ENCODE results near the gene ZNF708. TPM values are rescaled to one million over a fixed set of nuclear protein-coding genes. Genes with fewer than 3 reads are reported as not detected.
A peak's percentile ranks its signal among the peaks of the same experiment; 100 is the strongest.

ZNF708 gene
- total and polyA plus RNA-seq, 2 donors from 2014 or later, result 2.1 to 16.5 TPM

DNA sequence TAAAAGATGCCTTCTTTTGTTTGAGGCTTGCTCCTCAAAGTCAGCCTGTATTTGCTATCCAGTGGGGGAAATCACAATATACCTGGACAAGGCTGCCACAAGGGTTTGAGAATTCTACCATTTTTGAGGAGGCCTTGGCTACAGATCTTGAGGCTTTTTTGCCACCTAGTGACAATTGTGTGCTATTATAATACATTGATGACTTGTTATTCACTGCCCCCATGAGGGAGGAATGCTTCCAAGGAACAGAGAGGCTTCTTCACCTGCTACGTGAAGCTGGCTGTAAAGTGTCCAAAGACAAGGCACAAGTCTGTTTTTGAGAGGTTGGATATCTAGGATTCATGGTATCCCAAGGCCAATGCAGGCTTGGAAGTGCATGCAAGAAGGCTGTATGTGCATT lies 72.5 kb downstream of the ZNF708 start:
- H3K27ac ChIP-seq (ENCODE audit: low read depth in 2 of 2, low read length in 2 of 2), result no peak overlapping the region
- H3K4me1 ChIP-seq (ENCODE audit: control insufficient read depth in 2 of 3, insufficient read depth in 2 of 3, low read depth in 1 of 3, low read length in 3 of 3), result no peaks in the 10 kb centered on the region
- H3K9ac ChIP-seq (ENCODE audit: low read length in 3 of 3), result no peak overlapping the region
- intact Hi-C loops (cut with DNase I), result no loop called here
- DNase-seq (peak in 2 of 5 donors; percentile 0 to 11), FAIRE-seq (no peak)
- TF ChIP-seq CTCF (IDR thresholded peaks at IDR 0.05; ENCODE audit: borderline replicate concordance, extremely low read depth, insufficient read depth), result peak; percentile 28
- no peaks in the 10 kb centered on the region for H3K27me3 ChIP-seq (ENCODE audit: control insufficient read depth, insufficient read depth, low read length)
- no peaks in the 10 kb centered on the region for H3K9me3 ChIP-seq (ENCODE audit: control insufficient read depth in 2 of 3, insufficient read depth in 1 of 3, low read length in 3 of 3)
- H3K36me3 ChIP-seq (ENCODE audit: control insufficient read depth in 2 of 3, insufficient read depth in 3 of 3, low read length in 3 of 3), result no peaks in the 10 kb centered on the region
- H3K4me3 ChIP-seq (ENCODE audit: low read length in 3 of 3), result no peak overlapping the region

Other genes starting within 250 kb of the ZNF708 start
- gene ZNF714, start 247.2 kb downstream of the ZNF708 start, total RNA-seq, result 8.8 TPM
- 2.0 TPM for gene ZNF714, start 247.2 kb downstream of the ZNF708 start, polyA plus RNA-seq (ENCODE audit: insufficient read depth, low read depth, low replicate concordance)
- 17.2 TPM for gene ZNF431, start 187.4 kb downstream of the ZNF708 start, total RNA-seq
- gene ZNF431, start 187.4 kb downstream of the ZNF708 start, polyA plus RNA-seq (ENCODE audit: insufficient read depth, low read depth, low replicate concordance), result 4.2 TPM
- 8.4 TPM for gene ZNF738, start 29.6 kb upstream of the ZNF708 start, total RNA-seq
- 3.1 TPM for gene ZNF738, start 29.6 kb upstream of the ZNF708 start, polyA plus RNA-seq (ENCODE audit: insufficient read depth, low read depth, low replicate concordance)
- gene ZNF493, start 67.7 kb upstream of the ZNF708 start, total RNA-seq, result 26.7 TPM
- 7.1 TPM for gene ZNF493, start 67.7 kb upstream of the ZNF708 start, polyA plus RNA-seq (ENCODE audit: insufficient read depth, low read depth, low replicate concordance)
- gene ZNF429, start 176.2 kb upstream of the ZNF708 start, total RNA-seq, result 21.3 TPM
- gene ZNF429, start 176.2 kb upstream of the ZNF708 start, polyA plus RNA-seq (ENCODE audit: insufficient read depth, low read depth, low replicate concordance), result 8.3 TPM

Measured in kidney (tissue), 14 donors.